Fibroblast of lung (primary cell): ENCODE data around the gene GSG1L. TPM values are rescaled to one million over a fixed set of nuclear protein-coding genes. Genes with fewer than 3 reads are reported as not detected.

ENCODE experiments used
- DNase-seq, 2 donors: peaks; one replicate each; pipeline versions ENCODE4 v3.0.0 to v3.0.0-alpha.2; 2010; ENCODE audit warnings: low read depth in 2 of 2
- H2AFZ ChIP-seq: 2 replicates; pipeline ENCODE4 v1.5.1; 2012; ENCODE audit warnings: low read length, control low read depth, inconsistent platforms
- H3K27ac ChIP-seq: 2 replicates; pipeline ENCODE4 v1.5.1; 2011; ENCODE audit warnings: low read length, control low read depth; ENCODE audit not compliant: insufficient read depth
- H3K27me3 ChIP-seq: 2 replicates; pipeline ENCODE4 v1.5.1; 2011; ENCODE audit warnings: mild to moderate bottlenecking, low read length; ENCODE audit not compliant: control insufficient read depth, insufficient read depth
- H3K36me3 ChIP-seq: 2 replicates; pipeline ENCODE4 v1.5.1; 2011; ENCODE audit warnings: low read length; ENCODE audit not compliant: control insufficient read depth, insufficient read depth
- H3K4me1 ChIP-seq: 2 replicates; pipeline ENCODE4 v1.5.1; 2011; ENCODE audit warnings: low read length; ENCODE audit not compliant: control insufficient read depth, insufficient read depth; ENCODE audit errors: extremely low read depth
- H3K4me2 ChIP-seq: 2 replicates; pipeline ENCODE4 v1.5.1; 2011; ENCODE audit warnings: low read length, control low read depth; ENCODE audit not compliant: insufficient read depth; ENCODE audit errors: extremely low read depth
- H3K4me3 ChIP-seq, 4 experiments: fragments of 200-600 bp in 1 of 4; sonication (generic) in 1 of 4; replicated peaks in 1 of 4; 2 replicates each; pipeline ENCODE4 v1.5.1; 2011 to 2016; ENCODE audit warnings: low read length in 4 of 4, low read depth in 3 of 4, mild to moderate bottlenecking in 3 of 4, control low read depth in 2 of 4, inconsistent platforms in 1 of 4, mixed read lengths in 1 of 4; ENCODE audit not compliant: insufficient read depth in 1 of 4; ENCODE audit errors: control extremely low read depth in 1 of 4
- H3K79me2 ChIP-seq: 2 replicates; pipeline ENCODE4 v1.5.1; 2012; ENCODE audit warnings: mild to moderate bottlenecking, low read length, inconsistent platforms; ENCODE audit not compliant: control insufficient read depth, insufficient read depth
- H3K9ac ChIP-seq: 2 replicates; pipeline ENCODE4 v1.5.1; 2011; ENCODE audit warnings: mild to moderate bottlenecking, low read length, control low read depth; ENCODE audit not compliant: insufficient read depth
- H3K9me3 ChIP-seq: 2 replicates; pipeline ENCODE4 v1.5.1; 2012; ENCODE audit warnings: low read depth, low read length; ENCODE audit not compliant: control insufficient read depth, insufficient read depth
- H4K20me1 ChIP-seq: 2 replicates; pipeline ENCODE4 v1.5.1; 2011; ENCODE audit warnings: low read length; ENCODE audit not compliant: control insufficient read depth, insufficient read depth; ENCODE audit errors: extremely low read depth
- EZH2 ChIP-seq: IDR thresholded peaks from 2 replicates; pipeline ENCODE4 v1.5.1; 2012; ENCODE audit warnings: low read length, control low read depth, mild to moderate bottlenecking; ENCODE audit errors: missing control alignments
- polyA plus RNA-seq, 2 donors: library from polyadenylated mRNA; depleted of rRNA in 1 of 2; stranded (reverse) in 1 of 2; unstranded in 1 of 2; fragments of >200 nt; gene quantifications; 2 replicates each; pipeline ENCODE4 v1.2.1, GENCODE V29; 2011 to 2012; ENCODE audit warnings: missing spikeins in 1 of 2
- total RNA-seq: library from RNA; depleted of rRNA; stranded (reverse); fragments of >200 nt; gene quantifications from 2 replicates; pipeline ENCODE4 v1.2.1, GENCODE V29; 2014
- TF ChIP-seq, protein P1 (sequence below), 2 donors: IDR thresholded peaks in 1 of 2; conservative IDR thresholded peaks in 1 of 2; 1 replicate in 1 of 2; 2 replicates in 1 of 2; pipeline ENCODE4 v1.5.1; 2011 to 2012; ENCODE audit warnings: low read length in 2 of 2, control low read depth in 1 of 2, inconsistent platforms in 1 of 2, low read depth in 1 of 2, mild to moderate bottlenecking in 1 of 2

The GSG1L gene
- total and polyA plus RNA-seq, 2 donors (not counting 1 experiment from before 2014, with no cell fraction given) = not detected

DNA sequence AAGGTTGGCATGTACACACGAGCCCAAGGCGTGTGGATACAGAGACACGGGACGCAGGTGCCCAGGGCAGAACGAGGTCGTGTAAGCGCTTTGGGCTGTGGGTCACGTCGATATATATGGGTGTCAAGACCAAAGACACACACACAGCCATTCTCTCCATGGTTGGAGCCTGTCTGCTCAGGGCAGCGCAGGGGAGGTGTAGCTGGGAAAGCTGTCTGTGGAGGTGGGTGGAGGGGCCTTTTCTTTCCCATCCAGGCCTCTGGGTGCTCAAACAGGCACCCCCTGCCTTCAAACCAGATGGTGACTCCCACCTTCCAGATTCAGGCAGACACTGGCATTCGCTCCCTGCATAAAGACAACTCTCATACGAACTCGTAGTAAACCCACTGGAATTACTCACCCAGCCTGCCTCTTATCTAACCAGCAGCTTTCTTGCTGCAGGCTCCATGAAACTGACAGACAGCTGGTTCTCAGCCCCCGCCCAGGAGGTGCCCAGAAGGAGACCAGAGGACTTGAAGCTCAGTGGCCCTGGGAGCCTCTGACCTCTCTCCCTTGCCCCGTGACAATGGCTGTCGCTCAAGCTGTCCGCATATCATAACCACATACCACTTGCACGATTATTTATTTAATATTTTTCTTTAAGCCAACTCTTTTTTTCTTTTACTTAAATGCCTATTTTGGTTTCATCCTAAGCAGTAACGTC, 276.4 kb downstream of the GSG1L start:
- TF ChIP-seq, protein P1, sequence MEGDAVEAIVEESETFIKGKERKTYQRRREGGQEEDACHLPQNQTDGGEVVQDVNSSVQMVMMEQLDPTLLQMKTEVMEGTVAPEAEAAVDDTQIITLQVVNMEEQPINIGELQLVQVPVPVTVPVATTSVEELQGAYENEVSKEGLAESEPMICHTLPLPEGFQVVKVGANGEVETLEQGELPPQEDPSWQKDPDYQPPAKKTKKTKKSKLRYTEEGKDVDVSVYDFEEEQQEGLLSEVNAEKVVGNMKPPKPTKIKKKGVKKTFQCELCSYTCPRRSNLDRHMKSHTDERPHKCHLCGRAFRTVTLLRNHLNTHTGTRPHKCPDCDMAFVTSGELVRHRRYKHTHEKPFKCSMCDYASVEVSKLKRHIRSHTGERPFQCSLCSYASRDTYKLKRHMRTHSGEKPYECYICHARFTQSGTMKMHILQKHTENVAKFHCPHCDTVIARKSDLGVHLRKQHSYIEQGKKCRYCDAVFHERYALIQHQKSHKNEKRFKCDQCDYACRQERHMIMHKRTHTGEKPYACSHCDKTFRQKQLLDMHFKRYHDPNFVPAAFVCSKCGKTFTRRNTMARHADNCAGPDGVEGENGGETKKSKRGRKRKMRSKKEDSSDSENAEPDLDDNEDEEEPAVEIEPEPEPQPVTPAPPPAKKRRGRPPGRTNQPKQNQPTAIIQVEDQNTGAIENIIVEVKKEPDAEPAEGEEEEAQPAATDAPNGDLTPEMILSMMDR (conservative IDR thresholded peaks at IDR 0.05 in 1 of 2, IDR thresholded peaks at IDR 0.05 in 1 of 2; ENCODE audit: low read depth in 1 of 2, low read length in 2 of 2) = no peak
- no peak for TF ChIP-seq EZH2
- DNase-seq = no peak
- no peak overlapping the region for H3K4me2 ChIP-seq

DNA sequence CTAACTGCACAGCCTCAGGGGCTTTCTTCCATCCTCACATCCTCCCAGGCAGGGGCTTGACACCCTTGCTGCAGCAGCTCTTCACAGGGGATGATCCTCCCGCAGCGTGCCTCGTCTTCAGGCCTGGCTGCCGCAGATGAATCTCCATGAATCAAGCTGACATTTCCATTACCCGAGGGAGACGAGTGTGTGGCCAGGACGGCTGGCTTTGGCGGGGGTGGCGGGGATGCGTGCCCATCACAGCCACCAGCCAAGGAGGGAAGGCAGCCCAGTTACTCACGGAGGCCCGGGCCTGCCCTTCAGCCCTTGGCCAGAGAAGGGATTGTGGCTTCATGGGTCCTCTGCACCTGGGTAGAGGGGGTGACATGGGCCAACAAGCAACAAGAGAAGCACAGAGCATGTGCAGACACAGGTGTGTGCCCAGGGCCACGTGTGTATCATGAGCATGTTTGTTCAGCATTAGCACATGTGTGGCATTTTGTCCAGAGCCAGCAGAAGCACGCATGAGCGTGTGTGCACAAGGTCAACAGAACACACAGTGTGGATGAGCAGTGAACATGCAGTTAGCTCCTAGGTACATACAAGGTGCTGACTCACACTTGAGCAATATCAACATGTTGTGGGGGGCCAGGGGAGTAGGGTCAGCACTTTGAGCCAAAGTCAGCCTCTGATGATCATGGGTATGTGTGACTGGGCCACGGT, 277.1 kb downstream of the GSG1L start:
- no peaks in the 10 kb centered on the region for H3K9me3 ChIP-seq
- no peaks in the 10 kb centered on the region for H3K79me2 ChIP-seq
- H3K27me3 ChIP-seq = no peaks in the 10 kb centered on the region
- H4K20me1 ChIP-seq = no peaks in the 10 kb centered on the region
- H3K9ac ChIP-seq = no peak overlapping the region
- H3K27ac ChIP-seq = no peak overlapping the region
- H3K36me3 ChIP-seq = no peaks in the 10 kb centered on the region
- no peak overlapping the region for H3K4me3 ChIP-seq
- H3K4me2 ChIP-seq = no peak overlapping the region
- no peak for DNase-seq
- no peak overlapping the region for H2AFZ ChIP-seq
- H3K4me1 ChIP-seq = no peaks in the 10 kb centered on the region
- TF ChIP-seq, protein P1 (conservative IDR thresholded peaks at IDR 0.05 in 1 of 2, IDR thresholded peaks at IDR 0.05 in 1 of 2; ENCODE audit: low read depth in 1 of 2, low read length in 2 of 2) = no peak
- no peak for TF ChIP-seq EZH2

More for the DNA sequence above, 276.4 kb downstream of the GSG1L start:
- Histone ChIP-seq H3K27me3 (no peaks in the 10 kb centered on the region), H2AFZ (no peak overlapping the region), H4K20me1 (no peaks in the 10 kb centered on the region), H3K4me3 (no peak overlapping the region), H3K9ac (no peak overlapping the region), H3K79me2 (no peaks in the 10 kb centered on the region), H3K27ac (no peak overlapping the region), H3K4me1 (no peaks in the 10 kb centered on the region), H3K9me3 (no peaks in the 10 kb centered on the region), H3K36me3 (no peaks in the 10 kb centered on the region)

DNA sequence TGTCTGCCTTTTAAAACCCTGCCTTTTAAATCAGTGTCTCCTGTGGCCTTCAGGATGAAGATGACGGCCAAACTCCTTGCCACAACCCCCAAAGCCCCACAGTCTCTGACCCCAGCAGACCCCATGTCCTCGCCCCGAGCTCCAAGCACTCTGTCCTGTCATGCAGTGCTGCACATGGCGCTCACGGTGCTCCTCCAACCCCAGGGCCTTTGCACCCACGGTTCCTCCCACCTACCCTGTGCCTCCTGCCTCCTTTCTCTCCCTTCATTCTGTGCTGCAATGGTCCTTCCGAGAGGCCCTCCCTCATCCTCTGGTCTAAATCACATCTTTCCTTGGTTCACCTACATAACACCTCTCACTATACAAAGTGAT, 278.2 kb downstream of the GSG1L start:
- Histone ChIP-seq H3K4me3 (no peak overlapping the region), H3K4me1 (no peaks in the 10 kb centered on the region), H3K79me2 (no peaks in the 10 kb centered on the region), H4K20me1 (no peaks in the 10 kb centered on the region), H2AFZ (no peak overlapping the region), H3K4me2 (no peak overlapping the region), H3K9me3 (no peaks in the 10 kb centered on the region), H3K36me3 (no peaks in the 10 kb centered on the region), H3K27me3 (no peaks in the 10 kb centered on the region), H3K9ac (no peak overlapping the region), H3K27ac (no peak overlapping the region)
- no peak for DNase-seq
- TF ChIP-seq, protein P1 (conservative IDR thresholded peaks at IDR 0.05 in 1 of 2, IDR thresholded peaks at IDR 0.05 in 1 of 2; ENCODE audit: low read depth in 1 of 2, low read length in 2 of 2) = no peak
- TF ChIP-seq EZH2 = no peak
